ENCODE results near the gene SRL. TPM values are rescaled to one million over a fixed set of nuclear protein-coding genes. Genes with fewer than 3 reads are reported as not detected.

The SRL gene
- total and polyA plus RNA-seq, 2 of the 13 experiments (the other 11 are each of a cell fraction or from before 2014, with no cell fraction given): 0.05 TPM; not detected in 1

- ChIA-PET CTCF (ENCODE audit: low intra/inter-chr PET ratio, low total read pairs) (no interaction called here), POLR2A (interaction anchor here (3.0 kb wide), 1 partner anchor 12 kb away, joined by 9 read pairs; no protein-coding TSS in a partner anchor)
- H3K4me3 ChIP-seq (replicated peaks in 1 of 3; ENCODE audit: insufficient read depth in 1 of 3, low read depth in 2 of 3, low read length in 3 of 3): peak overlapping the region in 1 of 3 experiments; percentile 37; a peak in 1 of 6 replicates
- TF ChIP-seq ZNF143 (CRISPR knock-in tag; IDR thresholded peaks at IDR 0.05): no peak
- no peak for TF ChIP-seq ZUFSP (CRISPR knock-in tag; IDR thresholded peaks at IDR 0.05; ENCODE audit: borderline replicate concordance)
- TF ChIP-seq NR2F6 (IDR thresholded peaks at IDR 0.05): no peak
- TF ChIP-seq NR2F6 (CRISPR knock-in tag; IDR thresholded peaks at IDR 0.05): no peak
- no peak for TF ChIP-seq MYC (CRISPR knock-in tag; IDR thresholded peaks at IDR 0.05; ENCODE audit: borderline replicate concordance)
- no peak for TF ChIP-seq TCF7 (IDR thresholded peaks at IDR 0.05; ENCODE audit: low read depth)
- no peak for TF ChIP-seq SATB2 (CRISPR knock-in tag; IDR thresholded peaks at IDR 0.05)
- no peak for TF ChIP-seq RERE (CRISPR knock-in tag; IDR thresholded peaks at IDR 0.05; ENCODE audit: low read depth)
- no peak for TF ChIP-seq ADNP (CRISPR knock-in tag; IDR thresholded peaks at IDR 0.05)
- no peak for TF ChIP-seq ZNF75D (CRISPR knock-in tag; IDR thresholded peaks at IDR 0.05; ENCODE audit: borderline replicate concordance)
- no peak overlapping the region for H3K9ac ChIP-seq (ENCODE audit: insufficient read depth, low read depth, low read length)
- FAIRE-seq (no peak), ATAC-seq (peak; percentile 61), DNase-seq (ENCODE audit: low spot score) (no peak)
- H3K27ac ChIP-seq (ENCODE audit: extremely low read length, insufficient read depth, low read length): no peak overlapping the region
- no peaks in the 10 kb centered on the region for H3K79me2 ChIP-seq (ENCODE audit: insufficient read depth, low read length)
- H3K4me2 ChIP-seq (ENCODE audit: low read depth, low read length): peak overlapping the region; percentile 50
- H3K27me3 ChIP-seq (ENCODE audit: control insufficient read depth in 1 of 2, insufficient read depth in 2 of 2, low read length in 2 of 2): peaks cover 3 to 65% of the 10 kb centered on the region in 2 experiments
- no peaks in the 10 kb centered on the region for H4K20me1 ChIP-seq (ENCODE audit: insufficient read depth, low read length)
- H2AFZ ChIP-seq (ENCODE audit: low read length): no peak overlapping the region
- no peaks in the 10 kb centered on the region for H3K36me3 ChIP-seq (replicated peaks in 1 of 2; ENCODE audit: control insufficient read depth in 1 of 2, insufficient read depth in 2 of 2, low read length in 2 of 2)
- in situ Hi-C loops (cut with HindIII; ENCODE audit: extremely low pct_ligation_motif_present, low pct_unique_long_range_greater_than_20kb): no loop called here
- peaks cover 20% of the 10 kb centered on the region for H3K4me1 ChIP-seq (ENCODE audit: insufficient read depth, low read length)
- no TSS peak for BruUV-seq (replicated peaks)
- intact Hi-C loops (cut with micrococcal nuclease; ENCODE audit: unreplicated experiment): loop anchor here (10.0 kb wide), 1 partner anchor 227 kb away; no protein-coding TSS in a partner anchor
- 37% methylated on average over 17 of the region's 17 CpGs for whole genome bisulfite sequencing (ENCODE audit: low lambda C conversion rate)
- no peaks in the 10 kb centered on the region for H3K9me3 ChIP-seq (ENCODE audit: low read length)
Measured at GRCh38 chr16:4241258-4241927, 487 bp downstream of the SRL start.

Measured in HepG2 (cell line).